Measurements from ENCODE around the gene HYAL3.

HYAL3 gene

DNA sequence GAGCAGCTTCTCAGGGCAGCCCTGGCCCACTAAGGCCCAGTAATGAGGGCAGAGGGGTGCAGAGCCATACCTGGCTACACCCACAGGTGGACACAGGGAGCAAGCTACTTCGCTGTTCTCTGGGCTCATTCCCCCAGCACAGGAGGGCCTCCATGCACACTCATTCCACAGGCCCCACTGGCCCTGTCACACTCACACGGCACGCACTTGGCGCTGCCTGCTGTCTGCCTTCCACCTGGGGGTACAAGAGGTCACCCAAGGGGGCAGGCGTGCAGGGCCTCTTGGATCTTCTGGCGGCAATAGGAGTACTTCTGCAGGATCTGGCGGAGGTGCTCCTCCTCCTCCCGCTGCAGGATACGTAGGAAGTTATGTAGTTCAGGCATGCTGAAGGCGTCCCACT is 31.1 kb upstream of the HYAL3 start:
- H2AFZ ChIP-seq (ENCODE audit: insufficient read depth, low read length, poor library complexity): no peak overlapping the region
- no peak overlapping the region for H3K4me2 ChIP-seq (ENCODE audit: low read length)
- no peak overlapping the region for H3K9ac ChIP-seq (ENCODE audit: low read length)
- H2AK5ac ChIP-seq (ENCODE audit: low read length): no peak overlapping the region
- no peak overlapping the region for H3K14ac ChIP-seq (ENCODE audit: low read length)
- no peak overlapping the region for H3K18ac ChIP-seq (ENCODE audit: low read length)
- H4K8ac ChIP-seq (ENCODE audit: low read depth, low read length): no peak overlapping the region
- H3K79me2 ChIP-seq (ENCODE audit: control insufficient read depth, insufficient read depth, low read length, poor library complexity): peaks cover 8% of the 10 kb centered on the region
- no peak overlapping the region for H2BK5ac ChIP-seq (ENCODE audit: low read depth, low read length, poor library complexity)
- no CpG with 5 or more reads among the region's 10 CpGs for WGBS (ENCODE audit: extremely low coverage, insufficient coverage, insufficient read length)
- no peak overlapping the region for H2BK120ac ChIP-seq (ENCODE audit: insufficient read depth, low read length, poor library complexity)
- peaks cover 49 to 55% of the 10 kb centered on the region in 2 experiments for H3K36me3 ChIP-seq (ENCODE audit: control insufficient read depth in 1 of 2, insufficient read depth in 2 of 2, low read length in 2 of 2)
- no peak overlapping the region for H3K4me3 ChIP-seq (ENCODE audit: low read depth, low read length)
- no peak overlapping the region for H3K23ac ChIP-seq (ENCODE audit: low read length)
- peaks cover 3% of the 10 kb centered on the region for H3K79me1 ChIP-seq (ENCODE audit: low read length)
- no peak for DNase-seq
- no peak overlapping the region for H2BK12ac ChIP-seq (ENCODE audit: low read length)
- H3K4ac ChIP-seq (ENCODE audit: low read depth, low read length): no peak overlapping the region
- H4K91ac ChIP-seq (ENCODE audit: low read depth, low read length): no peak overlapping the region
- H4K12ac ChIP-seq (ENCODE audit: low read depth, low read length): no peak overlapping the region
- H3K4me1 ChIP-seq (ENCODE audit: control insufficient read depth in 1 of 2, insufficient read depth in 2 of 2, low read length in 2 of 2): peaks cover 2 to 6% of the 10 kb centered on the region in 2 experiments
- no peaks in the 10 kb centered on the region for H3K9me3 ChIP-seq (ENCODE audit: insufficient read depth, low read depth, low read length)
- H3K27ac ChIP-seq (ENCODE audit: low read depth, low read length): no peak overlapping the region
- no peaks in the 10 kb centered on the region for H3K27me3 ChIP-seq (ENCODE audit: insufficient read depth, low read length)

DNA sequence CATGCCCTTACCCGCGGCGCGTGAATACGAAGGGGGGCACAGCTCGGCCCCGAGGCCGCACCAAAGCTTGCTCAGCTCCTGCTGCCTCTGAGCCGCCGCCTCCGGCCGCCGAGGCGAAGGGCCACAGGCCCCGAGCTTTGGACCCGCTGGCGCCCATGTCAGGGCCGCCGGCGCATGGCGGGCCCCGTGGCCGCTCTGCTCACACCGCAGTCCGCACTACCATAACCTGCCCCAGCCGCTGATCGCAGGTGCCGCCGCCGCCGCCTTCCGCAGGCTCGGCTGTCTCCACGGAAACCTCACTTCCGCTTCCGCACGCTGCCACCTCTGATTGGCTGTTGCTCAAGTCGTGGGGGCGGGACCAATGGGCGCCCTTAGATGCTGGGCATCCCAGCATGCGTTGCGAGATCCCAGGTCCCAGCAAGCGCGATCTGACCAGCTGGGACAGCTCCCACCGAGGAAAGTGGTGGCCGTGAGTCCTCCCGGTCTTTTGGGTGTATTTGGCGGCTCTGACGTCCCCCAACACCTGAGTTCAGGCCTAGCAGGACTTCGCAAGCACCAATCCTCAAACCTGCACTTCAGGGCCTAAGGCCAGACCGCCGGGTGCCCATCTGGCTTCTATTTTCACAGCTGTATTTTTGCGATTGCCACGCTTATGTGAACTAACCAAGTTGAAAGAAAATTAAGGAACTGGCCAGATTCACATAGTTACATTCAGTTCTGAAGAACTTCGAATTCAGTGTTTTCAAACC is 28.9 kb upstream of the HYAL3 start, which contains the start of gene TUSC2:
Gene TUSC2, minus strand, starts transcription at position 281 of the 749 bp plus-strand sequence. Its CDS starts 124 bp downstream, at position 157.
- Histone ChIP-seq H4K91ac (ENCODE audit: low read depth, low read length) (peak within 1 kb of the TSS; percentile 58), H2AFZ (ENCODE audit: insufficient read depth, low read length, poor library complexity) (peak within 1 kb of the TSS; percentile 57), H3K9me3 (ENCODE audit: insufficient read depth, low read depth, low read length) (peaks cover 1% of the 10 kb centered on the region), H4K8ac (ENCODE audit: low read depth, low read length) (peak within 1 kb of the TSS; percentile 87), H3K4ac (ENCODE audit: low read depth, low read length) (peak within 1 kb of the TSS; percentile 90), H3K4me3 (ENCODE audit: low read depth, low read length) (peak within 1 kb of the TSS; percentile 96), H2BK120ac (ENCODE audit: insufficient read depth, low read length, poor library complexity) (no peak within 1 kb of the TSS), H3K4me2 (ENCODE audit: low read length) (peak within 1 kb of the TSS; percentile 98), H3K23ac (ENCODE audit: low read length) (no peak within 1 kb of the TSS), H4K12ac (ENCODE audit: low read depth, low read length) (peak within 1 kb of the TSS; percentile 88), H3K27ac (ENCODE audit: low read depth, low read length) (peak within 1 kb of the TSS; percentile 66), H2AK5ac (ENCODE audit: low read length) (peak within 1 kb of the TSS; percentile 73), H3K14ac (ENCODE audit: low read length) (peak within 1 kb of the TSS; percentile 43), H3K79me2 (ENCODE audit: control insufficient read depth, insufficient read depth, low read length, poor library complexity) (peaks cover 4% of the 10 kb centered on the region), H3K18ac (ENCODE audit: low read length) (peak within 1 kb of the TSS; percentile 56), H3K4me1 (ENCODE audit: control insufficient read depth in 1 of 2, insufficient read depth in 2 of 2, low read length in 2 of 2) (peaks cover 2 to 6% of the 10 kb centered on the region in 2 experiments), H3K79me1 (ENCODE audit: low read length) (peaks cover 3% of the 10 kb centered on the region), H2BK5ac (ENCODE audit: low read depth, low read length, poor library complexity) (peak within 1 kb of the TSS; percentile 4), H2BK12ac (ENCODE audit: low read length) (no peak within 1 kb of the TSS), H3K27me3 (ENCODE audit: insufficient read depth, low read length) (no peaks in the 10 kb centered on the region), H3K9ac (ENCODE audit: low read length) (peak within 1 kb of the TSS; percentile 94), H3K36me3 (ENCODE audit: control insufficient read depth in 1 of 2, insufficient read depth in 2 of 2, low read length in 2 of 2) (peaks cover 47 to 50% of the 10 kb centered on the region in 2 experiments)
- WGBS (ENCODE audit: extremely low coverage, insufficient coverage, insufficient read length): no CpG with 5 or more reads among the region's 55 CpGs
- peak; percentile 98 to 99 for DNase-seq

- Histone ChIP-seq H3K79me2 (ENCODE audit: control insufficient read depth, insufficient read depth, low read length, poor library complexity) (peaks cover 7% of the 10 kb centered on the region), H3K79me1 (ENCODE audit: low read length) (peaks cover 7% of the 10 kb centered on the region), H2BK120ac (ENCODE audit: insufficient read depth, low read length, poor library complexity) (no peak overlapping the region), H3K36me3 (ENCODE audit: control insufficient read depth in 1 of 2, insufficient read depth in 2 of 2, low read length in 2 of 2) (peaks cover 43% of the 10 kb centered on the region in 2 experiments), H2AK5ac (ENCODE audit: low read length) (no peak overlapping the region), H2AFZ (ENCODE audit: insufficient read depth, low read length, poor library complexity) (no peak overlapping the region), H3K27me3 (ENCODE audit: insufficient read depth, low read length) (no peaks in the 10 kb centered on the region), H3K27ac (ENCODE audit: low read depth, low read length) (no peak overlapping the region), H3K4me1 (ENCODE audit: control insufficient read depth in 1 of 2, insufficient read depth in 2 of 2, low read length in 2 of 2) (peaks cover 11 to 16% of the 10 kb centered on the region in 2 experiments), H3K23ac (ENCODE audit: low read length) (no peak overlapping the region), H4K8ac (ENCODE audit: low read depth, low read length) (peak overlapping the region; percentile 6), H3K4ac (ENCODE audit: low read depth, low read length) (peak overlapping the region; percentile 90), H2BK12ac (ENCODE audit: low read length) (no peak overlapping the region), H3K9me3 (ENCODE audit: insufficient read depth, low read depth, low read length) (peaks cover 1% of the 10 kb centered on the region), H3K14ac (ENCODE audit: low read length) (no peak overlapping the region), H4K91ac (ENCODE audit: low read depth, low read length) (no peak overlapping the region), H3K4me2 (ENCODE audit: low read length) (peak overlapping the region; percentile 98), H3K18ac (ENCODE audit: low read length) (no peak overlapping the region), H3K4me3 (ENCODE audit: low read depth, low read length) (peak overlapping the region; percentile 96), H4K12ac (ENCODE audit: low read depth, low read length) (no peak overlapping the region), H2BK5ac (ENCODE audit: low read depth, low read length, poor library complexity) (no peak overlapping the region), H3K9ac (ENCODE audit: low read length) (no peak overlapping the region)
- no peak for DNase-seq
- no CpG with 5 or more reads among the region's 4 CpGs for WGBS (ENCODE audit: extremely low coverage, insufficient coverage, insufficient read length)
Measured at GRCh38 chr3:50327129-50327528, 27.9 kb upstream of the HYAL3 start.

DNA sequence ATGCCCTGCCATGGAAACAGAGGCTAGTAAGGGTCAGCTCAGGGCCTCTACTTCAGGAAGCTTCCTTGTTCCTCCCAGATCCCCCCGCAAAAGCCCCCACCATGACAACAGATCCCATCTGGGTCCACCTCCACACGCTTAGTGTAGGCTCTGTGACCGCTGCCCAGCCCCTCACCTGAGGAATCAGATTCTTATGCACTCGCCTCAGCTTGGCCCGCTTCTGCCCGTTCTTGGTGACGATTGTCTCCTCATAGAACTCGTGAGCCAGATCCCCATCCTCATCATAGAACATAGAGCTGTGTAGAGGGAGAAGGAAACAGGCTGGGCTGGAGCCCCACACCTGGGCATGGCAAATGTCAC is 27.0 kb upstream of the HYAL3 start:
- Histone ChIP-seq H2AK5ac (ENCODE audit: low read length) (no peak overlapping the region), H4K8ac (ENCODE audit: low read depth, low read length) (no peak overlapping the region), H3K79me2 (ENCODE audit: control insufficient read depth, insufficient read depth, low read length, poor library complexity) (peaks cover 12% of the 10 kb centered on the region), H3K4me3 (ENCODE audit: low read depth, low read length) (no peak overlapping the region), H3K79me1 (ENCODE audit: low read length) (peaks cover 15% of the 10 kb centered on the region), H2BK5ac (ENCODE audit: low read depth, low read length, poor library complexity) (no peak overlapping the region), H3K4ac (ENCODE audit: low read depth, low read length) (no peak overlapping the region), H2BK12ac (ENCODE audit: low read length) (no peak overlapping the region), H4K91ac (ENCODE audit: low read depth, low read length) (no peak overlapping the region), H3K23ac (ENCODE audit: low read length) (no peak overlapping the region), H3K4me2 (ENCODE audit: low read length) (no peak overlapping the region), H3K27ac (ENCODE audit: low read depth, low read length) (no peak overlapping the region), H3K18ac (ENCODE audit: low read length) (no peak overlapping the region), H3K4me1 (ENCODE audit: control insufficient read depth in 1 of 2, insufficient read depth in 2 of 2, low read length in 2 of 2) (peaks cover 14 to 18% of the 10 kb centered on the region in 2 experiments), H2AFZ (ENCODE audit: insufficient read depth, low read length, poor library complexity) (no peak overlapping the region), H3K9me3 (ENCODE audit: insufficient read depth, low read depth, low read length) (peaks cover 1% of the 10 kb centered on the region), H3K27me3 (ENCODE audit: insufficient read depth, low read length) (no peaks in the 10 kb centered on the region), H3K9ac (ENCODE audit: low read length) (no peak overlapping the region), H3K14ac (ENCODE audit: low read length) (no peak overlapping the region), H3K36me3 (ENCODE audit: control insufficient read depth in 1 of 2, insufficient read depth in 2 of 2, low read length in 2 of 2) (peaks cover 34% of the 10 kb centered on the region in 2 experiments), H4K12ac (ENCODE audit: low read depth, low read length) (no peak overlapping the region), H2BK120ac (ENCODE audit: insufficient read depth, low read length, poor library complexity) (no peak overlapping the region)
- no CpG with 5 or more reads among the region's 8 CpGs for WGBS (ENCODE audit: extremely low coverage, insufficient coverage, insufficient read length)
- no peak for DNase-seq
